A673 (cell line): ENCODE data around the gene LITAF. TPM values are rescaled to one million over a fixed set of nuclear protein-coding genes. Genes with fewer than 3 reads are reported as not detected.

Source experiments
- BruUV-seq: library from RNA; stranded (reverse); fragments of 400-500 nt; replicated peaks from 2 replicates; lab custom pipeline; 2021; lab: Mats Ljungman, UMichigan
- CTCF ChIA-PET: fragments of 300-600 bp; sonication (Branson Sonifier 250); formaldehyde crosslinking; loops from one replicate; lab custom pipeline; 2022; ENCODE audit warnings: antibody characterized with exemption; lab: Charles Lee
- POLR2A ChIA-PET: fragments of 300-600 bp; sonication (Branson Sonifier 250); formaldehyde crosslinking; loops from one replicate; lab custom pipeline; 2022; ENCODE audit warnings: antibody characterized with exemption; ENCODE audit not compliant: low non-redundant PET; lab: Charles Lee
- DNase-seq: peaks from one replicate; pipeline ENCODE4 v3.0.0-alpha.2; 2015; ENCODE audit warnings: low spot score
- H3K27ac ChIP-seq: fragments of 200-600 bp; sonication (generic); 2 replicates; pipeline ENCODE4 v1.5.1; 2016; ENCODE audit warnings: mixed run types, low read depth, mild to moderate bottlenecking, mixed read lengths, antibody characterized with exemption, low read length; ENCODE audit not compliant: poor library complexity, severe bottlenecking
- H3K27me3 ChIP-seq: fragments of 200-600 bp; sonication (generic); replicated peaks from 2 replicates; pipeline ENCODE4 v1.6.1; 2017; ENCODE audit warnings: mixed run types, low read depth, mild to moderate bottlenecking, mixed read lengths, antibody characterized with exemption, low read length; ENCODE audit not compliant: insufficient read depth, poor library complexity
- H3K36me3 ChIP-seq: fragments of 200-600 bp; sonication (generic); 2 replicates; pipeline ENCODE4 v1.6.1; 2016; ENCODE audit warnings: mixed run types, mild to moderate bottlenecking, mixed read lengths, antibody characterized with exemption, low read length; ENCODE audit not compliant: insufficient read depth, poor library complexity, severe bottlenecking
- H3K4me1 ChIP-seq: fragments of 200-600 bp; sonication (generic); 2 replicates; pipeline ENCODE4 v1.6.1; 2017; ENCODE audit warnings: mixed run types, mild to moderate bottlenecking, mixed read lengths, antibody characterized with exemption, low read length; ENCODE audit not compliant: insufficient read depth, poor library complexity, severe bottlenecking
- H3K4me3 ChIP-seq: fragments of 200-600 bp; sonication (generic); 2 replicates; pipeline ENCODE4 v1.5.1; 2016; ENCODE audit warnings: low read depth, mixed run types, mild to moderate bottlenecking, mixed read lengths, low read length; ENCODE audit not compliant: poor library complexity, severe bottlenecking
- H3K9me3 ChIP-seq: fragments of 200-600 bp; sonication (generic); 2 replicates; pipeline ENCODE4 v1.6.1; 2016; ENCODE audit warnings: mixed run types, low read depth, mild to moderate bottlenecking, mixed read lengths, antibody characterized with exemption, low read length; ENCODE audit not compliant: poor library complexity, severe bottlenecking
- EZH2 ChIP-seq: fragments of 200-600 bp; sonication (generic); IDR thresholded peaks from 2 replicates; pipeline ENCODE4 v1.6.1; 2017; ENCODE audit warnings: borderline replicate concordance, low read depth, mild to moderate bottlenecking, mixed read lengths, antibody characterized with exemption, low read length; ENCODE audit not compliant: poor library complexity, severe bottlenecking
- intact Hi-C: fragments of 100-400 bp; cut with micrococcal nuclease; formaldehyde crosslinking; loops from one replicate; pipeline ENCODE4 v1.10.0; 2022; ENCODE audit not compliant: unreplicated experiment
- total RNA-seq: library from RNA; stranded (reverse); gene quantifications from 2 replicates; pipeline ENCODE4 v1.2.3, GENCODE V29; 2021
- TF ChIP-seq, protein P1 (sequence below): fragments of 300-800, 200-600 bp; sonication (generic); conservative IDR thresholded peaks from 2 replicates; pipeline ENCODE4 v1.5.1; 2017; ENCODE audit warnings: low read depth, mild to moderate bottlenecking, antibody characterized with exemption, low read length, moderate library complexity, mixed read lengths

Gene LITAF
- total RNA-seq, 1 experiment from 2014 or later: 6.9 TPM

DNA sequence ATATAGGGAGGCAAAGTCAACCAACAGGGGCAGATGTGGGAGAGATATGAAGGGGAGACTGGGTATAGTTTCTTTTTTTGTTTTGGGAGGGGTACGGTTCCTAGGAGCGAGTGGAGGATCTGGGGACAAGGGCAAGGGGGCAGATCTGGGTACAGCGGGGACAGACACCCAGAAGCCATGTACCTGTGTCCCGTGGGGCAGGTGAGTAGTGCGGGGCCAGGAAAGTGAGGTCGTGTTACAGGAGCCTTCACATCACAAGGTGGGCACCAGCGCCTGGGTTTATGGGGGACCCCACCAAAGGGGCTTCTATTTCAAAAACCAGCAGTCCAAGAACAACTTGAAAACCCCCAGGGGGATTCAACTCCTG is 11.5 kb downstream of the LITAF start:
- H3K4me1 ChIP-seq: no peaks in the 10 kb centered on the region
- no peak for DNase-seq
- H3K36me3 ChIP-seq: no peaks in the 10 kb centered on the region
- no peaks in the 10 kb centered on the region for H3K9me3 ChIP-seq
- no peak overlapping the region for H3K4me3 ChIP-seq
- H3K27ac ChIP-seq: no peak overlapping the region
- no peaks in the 10 kb centered on the region for H3K27me3 ChIP-seq
- ChIA-PET CTCF (interaction anchor here (0.6 kb wide), 1 partner anchor 210 kb away, joined by 6 read pairs; no protein-coding TSS in a partner anchor), POLR2A (no interaction called here)
- no peak for TF ChIP-seq EZH2
- TF ChIP-seq, protein P1, sequence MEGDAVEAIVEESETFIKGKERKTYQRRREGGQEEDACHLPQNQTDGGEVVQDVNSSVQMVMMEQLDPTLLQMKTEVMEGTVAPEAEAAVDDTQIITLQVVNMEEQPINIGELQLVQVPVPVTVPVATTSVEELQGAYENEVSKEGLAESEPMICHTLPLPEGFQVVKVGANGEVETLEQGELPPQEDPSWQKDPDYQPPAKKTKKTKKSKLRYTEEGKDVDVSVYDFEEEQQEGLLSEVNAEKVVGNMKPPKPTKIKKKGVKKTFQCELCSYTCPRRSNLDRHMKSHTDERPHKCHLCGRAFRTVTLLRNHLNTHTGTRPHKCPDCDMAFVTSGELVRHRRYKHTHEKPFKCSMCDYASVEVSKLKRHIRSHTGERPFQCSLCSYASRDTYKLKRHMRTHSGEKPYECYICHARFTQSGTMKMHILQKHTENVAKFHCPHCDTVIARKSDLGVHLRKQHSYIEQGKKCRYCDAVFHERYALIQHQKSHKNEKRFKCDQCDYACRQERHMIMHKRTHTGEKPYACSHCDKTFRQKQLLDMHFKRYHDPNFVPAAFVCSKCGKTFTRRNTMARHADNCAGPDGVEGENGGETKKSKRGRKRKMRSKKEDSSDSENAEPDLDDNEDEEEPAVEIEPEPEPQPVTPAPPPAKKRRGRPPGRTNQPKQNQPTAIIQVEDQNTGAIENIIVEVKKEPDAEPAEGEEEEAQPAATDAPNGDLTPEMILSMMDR: no peak
- intact Hi-C loops: no loop called here
- BruUV-seq: no TSS peak

DNA sequence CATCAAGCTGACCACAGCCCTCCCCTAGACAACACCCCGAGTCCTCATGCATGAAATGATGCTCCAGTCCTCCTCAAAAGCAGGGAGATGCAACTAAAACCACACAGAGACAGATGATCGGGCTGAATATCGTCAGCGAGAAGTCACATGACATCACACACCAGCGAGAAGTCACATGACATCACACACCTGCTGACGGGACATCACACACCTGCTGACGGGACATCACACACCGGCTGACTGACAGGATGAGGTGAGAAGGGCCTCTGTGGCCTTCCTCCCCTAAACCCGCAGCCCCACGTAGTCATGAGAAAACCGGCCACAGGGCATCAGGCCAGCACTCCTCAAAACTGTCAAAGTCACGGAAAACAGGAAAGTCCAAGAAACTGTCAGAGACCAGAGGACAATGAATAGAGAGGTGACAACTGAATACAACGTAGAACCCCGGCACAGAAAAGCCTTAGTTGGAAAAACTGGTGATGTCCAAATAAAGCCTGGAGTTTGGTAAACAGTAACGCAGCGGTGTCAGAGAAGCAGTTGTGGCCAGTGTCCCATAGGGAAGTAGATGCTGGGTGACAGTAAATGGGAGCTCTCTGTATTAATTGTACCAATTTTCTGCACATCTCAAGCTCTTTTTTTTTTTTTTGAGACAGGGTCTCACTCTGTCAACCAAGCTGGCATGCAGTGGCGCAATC is 14.3 kb downstream of the LITAF start:
- DNase-seq: no peak
- TF ChIP-seq, protein P1: no peak
- no peak for TF ChIP-seq EZH2
- ChIA-PET POLR2A (no interaction called here), CTCF (no interaction called here)
- Histone ChIP-seq H3K27ac (no peak overlapping the region), H3K36me3 (no peaks in the 10 kb centered on the region), H3K4me1 (no peaks in the 10 kb centered on the region), H3K27me3 (no peaks in the 10 kb centered on the region), H3K4me3 (no peak overlapping the region), H3K9me3 (no peaks in the 10 kb centered on the region)
- intact Hi-C loops: no loop called here
- no TSS peak for BruUV-seq

GRCh38 chr16:11571549-11571948 is 15.2 kb downstream of the LITAF start:
- Histone ChIP-seq H3K27ac (no peak overlapping the region), H3K4me3 (no peak overlapping the region), H3K4me1 (no peaks in the 10 kb centered on the region), H3K36me3 (no peaks in the 10 kb centered on the region), H3K9me3 (no peaks in the 10 kb centered on the region), H3K27me3 (no peaks in the 10 kb centered on the region)
- intact Hi-C loops: no loop called here
- BruUV-seq: no TSS peak
- TF ChIP-seq, protein P1: no peak
- no peak for DNase-seq
- CTCF ChIA-PET: no interaction called here
- POLR2A ChIA-PET: no interaction called here
